ENCODE results near the gene GALP.

DNA sequence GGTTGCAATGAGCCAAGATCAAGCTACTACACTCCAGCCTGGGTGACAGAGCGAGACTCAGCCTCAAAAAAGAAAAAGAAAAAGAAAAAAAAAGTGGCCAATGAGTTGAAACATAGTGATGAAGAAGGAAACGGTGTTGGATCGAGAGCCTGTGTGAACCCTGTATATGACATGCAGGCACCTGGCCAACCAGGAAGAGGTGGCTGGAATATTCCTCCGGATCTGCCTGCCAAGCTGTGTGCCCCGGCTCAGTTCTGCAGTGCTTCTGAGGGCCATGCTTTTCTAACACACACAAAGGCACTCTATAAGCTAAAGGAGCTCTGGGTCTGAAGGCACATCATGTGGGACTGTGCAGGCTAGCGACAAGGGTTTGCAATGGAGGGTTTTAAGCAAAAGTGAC lies 38.4 kb upstream of the GALP start:
- TF ChIP-seq, protein P1, sequence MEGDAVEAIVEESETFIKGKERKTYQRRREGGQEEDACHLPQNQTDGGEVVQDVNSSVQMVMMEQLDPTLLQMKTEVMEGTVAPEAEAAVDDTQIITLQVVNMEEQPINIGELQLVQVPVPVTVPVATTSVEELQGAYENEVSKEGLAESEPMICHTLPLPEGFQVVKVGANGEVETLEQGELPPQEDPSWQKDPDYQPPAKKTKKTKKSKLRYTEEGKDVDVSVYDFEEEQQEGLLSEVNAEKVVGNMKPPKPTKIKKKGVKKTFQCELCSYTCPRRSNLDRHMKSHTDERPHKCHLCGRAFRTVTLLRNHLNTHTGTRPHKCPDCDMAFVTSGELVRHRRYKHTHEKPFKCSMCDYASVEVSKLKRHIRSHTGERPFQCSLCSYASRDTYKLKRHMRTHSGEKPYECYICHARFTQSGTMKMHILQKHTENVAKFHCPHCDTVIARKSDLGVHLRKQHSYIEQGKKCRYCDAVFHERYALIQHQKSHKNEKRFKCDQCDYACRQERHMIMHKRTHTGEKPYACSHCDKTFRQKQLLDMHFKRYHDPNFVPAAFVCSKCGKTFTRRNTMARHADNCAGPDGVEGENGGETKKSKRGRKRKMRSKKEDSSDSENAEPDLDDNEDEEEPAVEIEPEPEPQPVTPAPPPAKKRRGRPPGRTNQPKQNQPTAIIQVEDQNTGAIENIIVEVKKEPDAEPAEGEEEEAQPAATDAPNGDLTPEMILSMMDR (IDR thresholded peaks at IDR 0.05; ENCODE audit: extremely low read depth in 1 of 2, insufficient read depth in 1 of 2, low read depth in 1 of 2, low read length in 2 of 2), result no peak
- TF ChIP-seq EZH2 (IDR thresholded peaks at IDR 0.05; ENCODE audit: borderline replicate concordance, low read depth, low read length, severe bottlenecking) (no peak), POLR2A (IDR thresholded peaks at IDR 0.05; ENCODE audit: low read depth, low read length) (no peak), POLR2AphosphoS5 (IDR thresholded peaks at IDR 0.05; ENCODE audit: insufficient read depth, low read depth, low read length) (no peak), JUN (IDR thresholded peaks at IDR 0.05; ENCODE audit: borderline replicate concordance, insufficient read depth, insufficient read length, low read depth) (no peak), FOS (IDR thresholded peaks at IDR 0.05; ENCODE audit: borderline replicate concordance, insufficient read depth, low read length) (no peak), GATA2 (IDR thresholded peaks at IDR 0.05; ENCODE audit: insufficient read depth, insufficient read length, low read depth, low read length) (no peak), MYC (IDR thresholded peaks at IDR 0.05; ENCODE audit: low read depth, low read length) (no peak)
- TF ChIP-seq, protein P2, sequence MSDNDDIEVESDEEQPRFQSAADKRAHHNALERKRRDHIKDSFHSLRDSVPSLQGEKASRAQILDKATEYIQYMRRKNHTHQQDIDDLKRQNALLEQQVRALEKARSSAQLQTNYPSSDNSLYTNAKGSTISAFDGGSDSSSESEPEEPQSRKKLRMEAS (IDR thresholded peaks at IDR 0.05; ENCODE audit: insufficient read depth, insufficient read length), result no peak
